ENCODE data around the gene TRDMT1. TPM values are rescaled to one million over a fixed set of nuclear protein-coding genes. Genes with fewer than 3 reads are reported as not detected.
A peak's percentile ranks its signal among the peaks of the same experiment; 100 is the strongest.

Gene TRDMT1
- total and polyA plus RNA-seq, 2 donors (not counting 1 experiment from before 2014, with no cell fraction given) = 5.8 to 7.0 TPM

- Histone ChIP-seq H4K20me1 (ENCODE audit: control insufficient read depth, extremely low read depth, insufficient read depth, low read length) (peaks cover 14% of the 10 kb centered on the region), H3K27me3 (ENCODE audit: control insufficient read depth, insufficient read depth, low read length) (no peaks in the 10 kb centered on the region), H3K4me3 (replicated peaks in 1 of 4; ENCODE audit: control extremely low read depth in 1 of 4, insufficient read depth in 1 of 4, low read depth in 3 of 4, low read length in 4 of 4) (peak overlapping the region; percentile 55 to 100 (median 78)), H3K4me1 (ENCODE audit: control insufficient read depth, extremely low read depth, insufficient read depth, low read length) (peaks cover 11% of the 10 kb centered on the region), H3K9me3 (ENCODE audit: control insufficient read depth, insufficient read depth, low read depth, low read length) (no peaks in the 10 kb centered on the region), H3K9ac (ENCODE audit: insufficient read depth, low read length) (peak overlapping the region; percentile 99), H2AFZ (ENCODE audit: low read length) (no peak overlapping the region), H3K27ac (ENCODE audit: insufficient read depth, low read length) (peak overlapping the region; percentile 98), H3K36me3 (ENCODE audit: control insufficient read depth, insufficient read depth, low read length) (peaks cover 13% of the 10 kb centered on the region), H3K4me2 (ENCODE audit: extremely low read depth, insufficient read depth, low read length) (peak overlapping the region; percentile 100), H3K79me2 (ENCODE audit: control insufficient read depth, insufficient read depth, low read length) (peaks cover 42% of the 10 kb centered on the region)
- peak in 1 of 2 donors; percentile 47 for DNase-seq (ENCODE audit: low read depth in 2 of 2)
- TF ChIP-seq EZH2 (IDR thresholded peaks at IDR 0.05; ENCODE audit: low read length, missing control alignments) = no peak
- TF ChIP-seq CTCF (conservative IDR thresholded peaks at IDR 0.05 in 1 of 2, IDR thresholded peaks at IDR 0.05 in 1 of 2; ENCODE audit: low read depth in 1 of 2, low read length in 2 of 2) = peak; percentile 7 to 54
Measured at GRCh38 chr10:17227367-17228090, 26.1 kb upstream of the TRDMT1 start.

GRCh38 chr10:17226891-17227303, 25.4 kb upstream of the TRDMT1 start:
- Histone ChIP-seq H3K36me3 (ENCODE audit: control insufficient read depth, insufficient read depth, low read length) (peaks cover 13% of the 10 kb centered on the region), H3K9me3 (ENCODE audit: control insufficient read depth, insufficient read depth, low read depth, low read length) (no peaks in the 10 kb centered on the region), H3K4me2 (ENCODE audit: extremely low read depth, insufficient read depth, low read length) (peak overlapping the region; percentile 76), H3K79me2 (ENCODE audit: control insufficient read depth, insufficient read depth, low read length) (peaks cover 36% of the 10 kb centered on the region), H3K4me3 (replicated peaks in 1 of 4; ENCODE audit: control extremely low read depth in 1 of 4, insufficient read depth in 1 of 4, low read depth in 3 of 4, low read length in 4 of 4) (peak overlapping the region in 3 of 4 experiments; percentile 0 to 100 (median 74)), H3K27me3 (ENCODE audit: control insufficient read depth, insufficient read depth, low read length) (no peaks in the 10 kb centered on the region), H3K27ac (ENCODE audit: insufficient read depth, low read length) (peak overlapping the region; percentile 56), H3K4me1 (ENCODE audit: control insufficient read depth, extremely low read depth, insufficient read depth, low read length) (peaks cover 11% of the 10 kb centered on the region), H4K20me1 (ENCODE audit: control insufficient read depth, extremely low read depth, insufficient read depth, low read length) (peaks cover 8% of the 10 kb centered on the region), H3K9ac (ENCODE audit: insufficient read depth, low read length) (no peak overlapping the region), H2AFZ (ENCODE audit: low read length) (no peak overlapping the region)
- DNase-seq (ENCODE audit: low read depth in 2 of 2) = no peak
- TF ChIP-seq EZH2 (IDR thresholded peaks at IDR 0.05; ENCODE audit: low read length, missing control alignments) (no peak), CTCF (conservative IDR thresholded peaks at IDR 0.05 in 1 of 2, IDR thresholded peaks at IDR 0.05 in 1 of 2; ENCODE audit: low read depth in 1 of 2, low read length in 2 of 2) (no peak)

- Histone ChIP-seq H3K4me2 (ENCODE audit: extremely low read depth, insufficient read depth, low read length) (no peak overlapping the region), H2AFZ (ENCODE audit: low read length) (no peak overlapping the region), H3K4me1 (ENCODE audit: control insufficient read depth, extremely low read depth, insufficient read depth, low read length) (peaks cover 11% of the 10 kb centered on the region), H3K36me3 (ENCODE audit: control insufficient read depth, insufficient read depth, low read length) (peaks cover 13% of the 10 kb centered on the region), H3K9ac (ENCODE audit: insufficient read depth, low read length) (no peak overlapping the region), H4K20me1 (ENCODE audit: control insufficient read depth, extremely low read depth, insufficient read depth, low read length) (peaks cover 2% of the 10 kb centered on the region), H3K27me3 (ENCODE audit: control insufficient read depth, insufficient read depth, low read length) (no peaks in the 10 kb centered on the region), H3K4me3 (replicated peaks in 1 of 4; ENCODE audit: control extremely low read depth in 1 of 4, insufficient read depth in 1 of 4, low read depth in 3 of 4, low read length in 4 of 4) (no peak overlapping the region), H3K27ac (ENCODE audit: insufficient read depth, low read length) (no peak overlapping the region), H3K9me3 (ENCODE audit: control insufficient read depth, insufficient read depth, low read depth, low read length) (no peaks in the 10 kb centered on the region), H3K79me2 (ENCODE audit: control insufficient read depth, insufficient read depth, low read length) (peaks cover 25% of the 10 kb centered on the region)
- TF ChIP-seq CTCF (conservative IDR thresholded peaks at IDR 0.05 in 1 of 2, IDR thresholded peaks at IDR 0.05 in 1 of 2; ENCODE audit: low read depth in 1 of 2, low read length in 2 of 2) (no peak), EZH2 (IDR thresholded peaks at IDR 0.05; ENCODE audit: low read length, missing control alignments) (no peak)
- no peak for DNase-seq (ENCODE audit: low read depth in 2 of 2)
Measured at GRCh38 chr10:17225808-17226207, 24.3 kb upstream of the TRDMT1 start.
